DND-41 (cell line): ENCODE data around the gene SCRN2.

Experiments used
- ATAC-seq: fragments of 200-7000 bp; cut with Tn5 transposase; 3 replicates; pipeline ENCODE4 v1.9.1; 2021; ENCODE audit warnings: low read depth; ENCODE audit not compliant: insufficient read depth
- DNase-seq: peaks from one replicate; pipeline ENCODE4 v3.0.0-alpha.2; 2020
- H2AFZ ChIP-seq: 2 replicates; pipeline ENCODE4 v1.6.0; 2012; ENCODE audit warnings: low read depth, low read length
- H3K27ac ChIP-seq: 2 replicates; pipeline ENCODE4 v1.5.1; 2012; ENCODE audit warnings: low read length, inconsistent platforms
- H3K27me3 ChIP-seq: fragments of 200-600 bp; sonication (generic); 2 replicates; pipeline ENCODE4 v1.6.0; 2012; ENCODE audit warnings: low read length, mild to moderate bottlenecking, inconsistent platforms; ENCODE audit not compliant: insufficient read depth, poor library complexity
- H3K36me3 ChIP-seq: 2 replicates; pipeline ENCODE4 v1.5.1; 2012; ENCODE audit warnings: low read length, inconsistent platforms; ENCODE audit not compliant: insufficient read depth
- H3K4me1 ChIP-seq: 2 replicates; pipeline ENCODE4 v1.5.1; 2012; ENCODE audit warnings: mild to moderate bottlenecking, low read length; ENCODE audit not compliant: insufficient read depth
- H3K4me2 ChIP-seq: 2 replicates; pipeline ENCODE4 v1.6.0; 2012; ENCODE audit warnings: mild to moderate bottlenecking, moderate library complexity, low read length, inconsistent platforms; ENCODE audit not compliant: insufficient read depth
- H3K4me3 ChIP-seq, 2 experiments: fragments of 200-600 bp in 1 of 2; shearing (Covaris generic) in 1 of 2; 2 replicates each; pipeline ENCODE4 v1.5.1; 2012 to 2016; ENCODE audit warnings: inconsistent platforms in 2 of 2, low read length in 2 of 2, mild to moderate bottlenecking in 2 of 2, low read depth in 1 of 2, moderate library complexity in 1 of 2
- H3K79me2 ChIP-seq: 2 replicates; pipeline ENCODE4 v1.6.0; 2012; ENCODE audit warnings: low read length, inconsistent platforms; ENCODE audit not compliant: insufficient read depth
- H3K9ac ChIP-seq: 2 replicates; pipeline ENCODE4 v1.6.0; 2012; ENCODE audit warnings: low read depth, mild to moderate bottlenecking, inconsistent platforms, low read length, moderate library complexity
- H3K9me3 ChIP-seq: 2 replicates; pipeline ENCODE4 v1.5.1; 2012; ENCODE audit warnings: low read length, moderate library complexity, mild to moderate bottlenecking, inconsistent platforms; ENCODE audit not compliant: insufficient read depth, severe bottlenecking
- H4K20me1 ChIP-seq: 2 replicates; pipeline ENCODE4 v1.6.0; 2012; ENCODE audit warnings: low read length; ENCODE audit not compliant: insufficient read depth
- EZH2 ChIP-seq: IDR thresholded peaks from 3 replicates; pipeline ENCODE4 v1.6.1; 2012; ENCODE audit warnings: borderline replicate concordance, low read depth, mild to moderate bottlenecking, moderate library complexity, low read length, inconsistent platforms; ENCODE audit not compliant: severe bottlenecking
- TF ChIP-seq, protein P1 (sequence below): IDR thresholded peaks from 2 replicates; pipeline ENCODE4 v1.5.1; 2012; ENCODE audit warnings: borderline replicate concordance, low read length, moderate library complexity, mild to moderate bottlenecking; ENCODE audit not compliant: poor library complexity, severe bottlenecking; ENCODE audit errors: extremely low read depth

SCRN2 gene

GRCh38 chr17:47821031-47821423 is 20.0 kb downstream of the SCRN2 start:
- no peaks in the 10 kb centered on the region for H3K9me3 ChIP-seq

DNA sequence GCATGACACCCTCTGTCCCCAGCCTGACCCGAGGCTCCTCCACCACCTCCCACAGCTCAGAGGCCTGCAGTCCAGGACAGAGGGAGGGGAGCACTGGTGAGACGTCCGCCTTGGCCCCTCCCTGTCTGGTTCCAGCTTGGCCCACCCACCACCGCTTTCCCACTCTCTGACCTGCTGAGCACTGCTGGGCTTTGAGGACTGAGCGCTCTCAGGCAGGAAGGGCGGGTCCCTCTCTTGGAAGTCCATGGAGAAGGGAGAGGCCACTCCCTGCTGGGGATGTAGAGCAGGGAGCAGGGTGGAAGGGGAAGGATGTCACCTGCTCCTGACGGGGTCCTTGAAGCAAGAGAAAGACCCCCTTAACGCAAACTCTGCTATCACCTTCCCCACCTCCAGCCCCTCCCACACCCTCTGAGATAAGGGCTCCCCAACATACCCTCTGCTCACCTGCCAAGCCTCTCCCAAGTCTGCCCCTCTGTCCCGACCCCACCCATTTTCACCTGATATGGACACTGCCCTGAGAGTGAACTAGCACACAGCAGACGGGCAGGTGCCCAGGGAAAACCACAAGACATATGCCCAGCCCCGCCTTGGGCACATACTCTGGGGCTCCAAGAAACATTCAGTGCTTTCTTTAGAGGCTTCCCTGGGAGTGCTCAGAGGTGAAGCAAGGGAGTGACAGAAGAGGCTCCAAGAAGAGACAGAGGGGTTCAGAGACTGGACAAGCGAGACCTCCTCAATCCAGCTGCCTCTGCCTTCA is 20.9 kb downstream of the SCRN2 start:
- H3K36me3 ChIP-seq, result peaks cover 57% of the 10 kb centered on the region
- H2AFZ ChIP-seq, result no peak overlapping the region
- H3K27ac ChIP-seq, result peak overlapping the region; percentile 78
- no peaks in the 10 kb centered on the region for H3K9me3 ChIP-seq
- peak overlapping the region; percentile 99 for H3K4me2 ChIP-seq
- ATAC-seq, result no peak
- H3K4me1 ChIP-seq, result peaks cover 24% of the 10 kb centered on the region
- H3K27me3 ChIP-seq, result no peaks in the 10 kb centered on the region
- H3K9ac ChIP-seq, result peak overlapping the region; percentile 79
- TF ChIP-seq EZH2, result no peak
- TF ChIP-seq, protein P1, sequence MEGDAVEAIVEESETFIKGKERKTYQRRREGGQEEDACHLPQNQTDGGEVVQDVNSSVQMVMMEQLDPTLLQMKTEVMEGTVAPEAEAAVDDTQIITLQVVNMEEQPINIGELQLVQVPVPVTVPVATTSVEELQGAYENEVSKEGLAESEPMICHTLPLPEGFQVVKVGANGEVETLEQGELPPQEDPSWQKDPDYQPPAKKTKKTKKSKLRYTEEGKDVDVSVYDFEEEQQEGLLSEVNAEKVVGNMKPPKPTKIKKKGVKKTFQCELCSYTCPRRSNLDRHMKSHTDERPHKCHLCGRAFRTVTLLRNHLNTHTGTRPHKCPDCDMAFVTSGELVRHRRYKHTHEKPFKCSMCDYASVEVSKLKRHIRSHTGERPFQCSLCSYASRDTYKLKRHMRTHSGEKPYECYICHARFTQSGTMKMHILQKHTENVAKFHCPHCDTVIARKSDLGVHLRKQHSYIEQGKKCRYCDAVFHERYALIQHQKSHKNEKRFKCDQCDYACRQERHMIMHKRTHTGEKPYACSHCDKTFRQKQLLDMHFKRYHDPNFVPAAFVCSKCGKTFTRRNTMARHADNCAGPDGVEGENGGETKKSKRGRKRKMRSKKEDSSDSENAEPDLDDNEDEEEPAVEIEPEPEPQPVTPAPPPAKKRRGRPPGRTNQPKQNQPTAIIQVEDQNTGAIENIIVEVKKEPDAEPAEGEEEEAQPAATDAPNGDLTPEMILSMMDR, result no peak
- no peaks in the 10 kb centered on the region; the same call in 1 of the 2 replicates for H4K20me1 ChIP-seq
- peaks cover 19% of the 10 kb centered on the region for H3K79me2 ChIP-seq
- no peak for DNase-seq
- H3K4me3 ChIP-seq, result peak overlapping the region; percentile 85 to 88; a peak in 3 of 4 replicates

More at GRCh38 chr17:47821031-47821423, 20.0 kb downstream of the SCRN2 start:
- Histone ChIP-seq H3K27me3 (no peaks in the 10 kb centered on the region), H2AFZ (peak overlapping the region; percentile 84), H3K9ac (peak overlapping the region; percentile 79), H4K20me1 (no peaks in the 10 kb centered on the region; the same call in 1 of the 2 replicates), H3K4me1 (peaks cover 24% of the 10 kb centered on the region), H3K36me3 (peaks cover 53% of the 10 kb centered on the region), H3K4me2 (peak overlapping the region; percentile 99), H3K4me3 (peak overlapping the region; percentile 85 to 88; a peak in 3 of 4 replicates), H3K79me2 (peaks cover 19% of the 10 kb centered on the region), H3K27ac (peak overlapping the region; percentile 78)
- TF ChIP-seq, protein P1, result no peak
- no peak for TF ChIP-seq EZH2
- ATAC-seq, result no peak
- DNase-seq, result peak; percentile 15

GRCh38 chr17:47819475-47819874 is 21.6 kb downstream of the SCRN2 start:
- H3K79me2 ChIP-seq, result peaks cover 19% of the 10 kb centered on the region
- no peaks in the 10 kb centered on the region for H3K27me3 ChIP-seq
- peaks cover 24% of the 10 kb centered on the region for H3K4me1 ChIP-seq
- H3K9me3 ChIP-seq, result no peaks in the 10 kb centered on the region
- peaks cover 60% of the 10 kb centered on the region for H3K36me3 ChIP-seq
- no peak for ATAC-seq
- no peak overlapping the region for H3K27ac ChIP-seq
- DNase-seq, result no peak
- H2AFZ ChIP-seq, result no peak overlapping the region
- no peak overlapping the region for H3K9ac ChIP-seq
- H3K4me2 ChIP-seq, result no peak overlapping the region
- TF ChIP-seq EZH2, result no peak
- TF ChIP-seq, protein P1, result no peak
- H3K4me3 ChIP-seq, result no peak overlapping the region
- H4K20me1 ChIP-seq, result no peaks in the 10 kb centered on the region; the same call in 1 of the 2 replicates
